CD14-positive monocyte (primary cell): ENCODE data around the gene OTOS. TPM values are rescaled to one million over a fixed set of nuclear protein-coding genes. Genes with fewer than 3 reads are reported as not detected.
A peak's percentile ranks its signal among the peaks of the same experiment; 100 is the strongest.

ENCODE experiments used
- DNase-seq, 3 donors: peaks; one replicate each; pipeline ENCODE4 v3.0.0-alpha.2; 2011 to 2022
- H2AFZ ChIP-seq: 2 replicates; pipeline ENCODE4 v1.6.0; 2012; ENCODE audit warnings: mild to moderate bottlenecking, low read depth, low read length, inconsistent platforms; ENCODE audit not compliant: insufficient read depth, poor library complexity, severe bottlenecking
- H3K27ac ChIP-seq, 2 donors: 1 replicate in 1 of 2; 2 replicates in 1 of 2; pipeline ENCODE4 v1.5.1; 2012 to 2013; ENCODE audit warnings: low read length in 2 of 2, control low read depth in 1 of 2, inconsistent platforms in 1 of 2, low read depth in 1 of 2, mild to moderate bottlenecking in 1 of 2
- H3K27me3 ChIP-seq, 2 donors: one replicate each; pipeline versions ENCODE4 v1.6.0 to v1.6.1; 2011 to 2013; ENCODE audit warnings: low read length in 2 of 2; ENCODE audit not compliant: control insufficient read depth in 2 of 2, insufficient read depth in 2 of 2
- H3K36me3 ChIP-seq, 2 donors: replicated peaks in 1 of 2; 1 replicate in 1 of 2; 2 replicates in 1 of 2; pipeline versions ENCODE4 v1.5.1 to v1.6.1; 2012 to 2013; ENCODE audit warnings: low read length in 2 of 2, control low read depth in 1 of 2, inconsistent platforms in 1 of 2, mild to moderate bottlenecking in 1 of 2; ENCODE audit not compliant: insufficient read depth in 2 of 2, control insufficient read depth in 1 of 2
- H3K4me1 ChIP-seq, 2 donors: 1 replicate in 1 of 2; 2 replicates in 1 of 2; pipeline versions ENCODE4 v1.5.1 to v1.6.1; 2012 to 2013; ENCODE audit warnings: low read length in 2 of 2, control low read depth in 1 of 2, inconsistent platforms in 1 of 2, mild to moderate bottlenecking in 1 of 2, moderate library complexity in 1 of 2; ENCODE audit not compliant: insufficient read depth in 2 of 2, control insufficient read depth in 1 of 2
- H3K4me2 ChIP-seq: replicated peaks from 2 replicates; pipeline ENCODE3; 2012; ENCODE audit warnings: low read length, moderate library complexity, mild to moderate bottlenecking; ENCODE audit not compliant: poor library complexity, severe bottlenecking; ENCODE audit errors: extremely low read depth
- H3K4me3 ChIP-seq, 3 experiments: fragments of 200-600 bp in 1 of 3; sonication (generic) in 1 of 3; replicated peaks in 1 of 3; 1 replicate in 2 of 3; 2 replicates in 1 of 3; pipeline ENCODE4 v1.5.1; 2011 to 2013; ENCODE audit warnings: low read length in 3 of 3, mild to moderate bottlenecking in 3 of 3, control low read depth in 2 of 3, low read depth in 2 of 3, inconsistent platforms in 1 of 3, moderate library complexity in 1 of 3
- H3K79me2 ChIP-seq: 2 replicates; pipeline ENCODE4 v1.6.0; 2012; ENCODE audit warnings: mild to moderate bottlenecking, control low read depth, inconsistent platforms, low read length, moderate library complexity; ENCODE audit not compliant: insufficient read depth
- H3K9ac ChIP-seq: 2 replicates; pipeline ENCODE4 v1.6.0; 2017; ENCODE audit warnings: low read length, mild to moderate bottlenecking; ENCODE audit not compliant: insufficient read depth, poor library complexity, severe bottlenecking
- H3K9me3 ChIP-seq, 2 donors: replicated peaks in 1 of 2; 1 replicate in 1 of 2; 2 replicates in 1 of 2; pipeline versions ENCODE4 v1.5.1 to v1.6.1; 2012 to 2013; ENCODE audit warnings: low read length in 2 of 2, control low read depth in 1 of 2; ENCODE audit not compliant: control insufficient read depth in 1 of 2, insufficient read depth in 1 of 2
- H4K20me1 ChIP-seq: 2 replicates; pipeline ENCODE4 v1.6.0; 2012; ENCODE audit warnings: mild to moderate bottlenecking, low read length, control low read depth, moderate library complexity; ENCODE audit not compliant: insufficient read depth
- H3K27ac Mint-ChIP-seq, 7 donors: one replicate each; pipeline ENCODE4 v1.8.0; 2020; ENCODE audit warnings: mild to moderate bottlenecking in 7 of 7, mixed read lengths in 7 of 7, moderate library complexity in 6 of 7, inconsistent platforms in 2 of 7
- H3K27me3 Mint-ChIP-seq, 3 donors: one replicate each; pipeline ENCODE4 v1.8.0; 2021 to 2022; ENCODE audit warnings: low read depth in 3 of 3, mild to moderate bottlenecking in 3 of 3, mixed read lengths in 3 of 3, moderate library complexity in 3 of 3, inconsistent platforms in 1 of 3
- H3K36me3 Mint-ChIP-seq, 2 donors: one replicate each; pipeline ENCODE4 v1.8.0; 2020; ENCODE audit warnings: mixed read lengths in 2 of 2, inconsistent platforms in 1 of 2, mild to moderate bottlenecking in 1 of 2
- H3K4me1 Mint-ChIP-seq: one replicate; pipeline ENCODE4 v1.8.0; 2020; ENCODE audit warnings: mild to moderate bottlenecking, mixed read lengths
- H3K4me3 Mint-ChIP-seq, 2 donors: one replicate each; pipeline ENCODE4 v1.8.0; 2020; ENCODE audit warnings: mild to moderate bottlenecking in 2 of 2, mixed read lengths in 2 of 2, moderate library complexity in 1 of 2
- H3K9me3 Mint-ChIP-seq, 7 donors: one replicate each; pipeline ENCODE4 v1.8.0; 2020 to 2022; ENCODE audit warnings: mixed read lengths in 7 of 7, mild to moderate bottlenecking in 6 of 7, moderate library complexity in 6 of 7, inconsistent platforms in 2 of 7
- CTCF ChIP-seq: fragments of 200-600 bp; IDR thresholded peaks from one replicate; pipeline ENCODE4 v1.8.0; 2022; ENCODE audit warnings: antibody characterized with exemption, mild to moderate bottlenecking
- WGBS: methylation state at CpG from one replicate; pipeline ENCODE4 v1.1.5; 2013; ENCODE audit warnings: missing lambda C conversion rate; ENCODE audit not compliant: insufficient coverage; 5-methylcytosine and 5-hydroxymethylcytosine counted together
- intact Hi-C, 2 donors: fragments of 100-400 bp; cut with micrococcal nuclease; formaldehyde crosslinking; loops; one replicate each; pipeline versions ENCODE4 v1.15.0 to v1.15.1; 2023
- polyA plus RNA-seq, 3 donors: library from polyadenylated mRNA; depleted of rRNA in 1 of 3; unstranded in 2 of 3; stranded (reverse) in 1 of 3; fragments of 300-500 nt in 2 of 3; fragments of >200 nt in 1 of 3; fragmentation: Illumina TruSeq in 2 of 3; gene quantifications; 1 replicate in 2 of 3; 2 replicates in 1 of 3; pipeline ENCODE4 v1.2.3, GENCODE V29; 2012 to 2021

The OTOS gene
- polyA plus RNA-seq, 3 donors: not detected

- peaks cover 8 to 19% (median 14%) of the 10 kb centered on the region in 3 donors for H3K27me3 Mint-ChIP-seq
- no peaks in the 10 kb centered on the region for H3K9me3 ChIP-seq
Observed at GRCh38 chr2:240112914-240113690, 27.4 kb downstream of the OTOS start.

DNA sequence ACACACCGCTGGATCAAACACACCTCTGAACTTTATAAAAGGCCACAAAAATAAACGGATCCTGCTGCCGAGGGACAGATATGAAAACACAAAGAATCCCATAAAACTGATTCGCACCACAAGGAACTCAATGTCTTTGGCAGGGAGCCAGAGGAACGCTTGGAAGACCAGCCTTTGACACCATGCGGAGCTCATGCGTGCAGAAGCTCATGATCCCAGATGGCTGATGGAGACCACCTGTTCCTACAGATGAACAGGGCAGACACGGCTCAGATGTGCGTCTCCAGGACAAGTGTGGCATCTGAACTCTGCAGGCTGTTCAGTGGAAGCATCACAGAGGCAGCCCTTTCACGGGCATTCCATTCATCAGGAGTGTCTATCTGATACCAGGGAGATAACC is 29.2 kb downstream of the OTOS start:
- H3K4me3 Mint-ChIP-seq: no peak overlapping the region
- WGBS: 92% methylated on average over 10 of the region's 10 CpGs
- no peak overlapping the region for H3K9ac ChIP-seq
- H3K4me3 ChIP-seq: no peak overlapping the region
- no peaks in the 10 kb centered on the region for H3K9me3 Mint-ChIP-seq
- DNase-seq: no peak
- no peak overlapping the region for H2AFZ ChIP-seq
- no peak overlapping the region for H3K4me2 ChIP-seq
- intact Hi-C loops: no loop called here
- no peaks in the 10 kb centered on the region for H3K4me1 Mint-ChIP-seq
- peaks cover 8 to 17% (median 14%) of the 10 kb centered on the region in 3 donors for H3K27me3 Mint-ChIP-seq
- H3K36me3 ChIP-seq: no peaks in the 10 kb centered on the region
- no peaks in the 10 kb centered on the region for H3K36me3 Mint-ChIP-seq
- no peaks in the 10 kb centered on the region for H3K4me1 ChIP-seq
- H3K27ac Mint-ChIP-seq: no peak overlapping the region
- no peak for TF ChIP-seq CTCF
- H4K20me1 ChIP-seq: no peaks in the 10 kb centered on the region
- H3K27me3 ChIP-seq: no peaks in the 10 kb centered on the region
- no peaks in the 10 kb centered on the region for H3K9me3 ChIP-seq
- H3K27ac ChIP-seq: no peak overlapping the region
- no peaks in the 10 kb centered on the region for H3K79me2 ChIP-seq

More at GRCh38 chr2:240112914-240113690, 27.4 kb downstream of the OTOS start:
- no peak overlapping the region for H3K27ac Mint-ChIP-seq
- no peak overlapping the region for H3K9ac ChIP-seq
- no peaks in the 10 kb centered on the region for H3K36me3 ChIP-seq
- H4K20me1 ChIP-seq: no peaks in the 10 kb centered on the region
- peak overlapping the region in 1 of 2 donors; percentile 1 for H3K4me3 Mint-ChIP-seq
- H3K27me3 ChIP-seq: peaks cover 0 to 6% of the 10 kb centered on the region in 2 donors
- TF ChIP-seq CTCF: no peak
- intact Hi-C loops: no loop called here
- H3K9me3 Mint-ChIP-seq: peaks cover 0 to 4% (median 0%) of the 10 kb centered on the region in 7 donors
- no peaks in the 10 kb centered on the region for H3K4me1 ChIP-seq
- DNase-seq: no peak
- no peaks in the 10 kb centered on the region for H3K36me3 Mint-ChIP-seq
- H2AFZ ChIP-seq: no peak overlapping the region
- no peak overlapping the region for H3K27ac ChIP-seq
- no peaks in the 10 kb centered on the region for H3K79me2 ChIP-seq
- H3K4me2 ChIP-seq: no peak overlapping the region
- 55% methylated on average over 2 of the region's 5 CpGs for WGBS
- H3K4me3 ChIP-seq: no peak overlapping the region
- no peaks in the 10 kb centered on the region for H3K4me1 Mint-ChIP-seq
